ENCODE data around the gene RIMBP2. TPM values are rescaled to one million over a fixed set of nuclear protein-coding genes. Genes with fewer than 3 reads are reported as not detected.

Gene RIMBP2
- total RNA-seq, 4 donors from 2014 or later = 0.22 to 1.4 (median 1.2) TPM; not detected in 1

DNA sequence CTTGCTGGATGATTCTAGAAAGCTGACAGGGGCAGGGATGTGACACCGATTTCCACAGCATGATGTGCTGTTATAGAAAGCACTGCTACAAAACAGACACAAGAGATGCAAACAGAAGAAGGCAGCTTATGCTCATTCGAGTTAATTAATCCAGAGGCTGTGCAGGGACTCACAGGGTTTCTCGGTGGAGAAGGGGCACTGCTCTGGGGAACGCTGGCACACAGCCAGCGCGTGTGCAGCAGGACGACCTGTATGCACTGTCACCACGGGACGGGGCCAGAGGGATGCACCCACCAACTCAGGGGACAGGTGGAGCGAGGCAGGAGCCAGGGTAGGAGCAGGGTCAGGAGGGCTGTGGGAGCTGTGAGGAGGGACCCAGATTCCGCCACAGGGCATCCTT, 143.5 kb downstream of the RIMBP2 start:
- no peaks in the 10 kb centered on the region for H3K4me1 ChIP-seq
- H3K36me3 ChIP-seq = no peaks in the 10 kb centered on the region
- no peaks in the 10 kb centered on the region for H3K27me3 ChIP-seq
- H3K9me3 ChIP-seq = peaks cover 0 to 19% (median 0%) of the 10 kb centered on the region in 4 donors
- 69 to 71% methylated on average over 11 of the region's 11 CpGs for WGBS, 2 donors
- H3K27ac ChIP-seq = no peak overlapping the region
- TF ChIP-seq POLR2A (IDR thresholded peaks at IDR 0.05) (no peak), EP300 (IDR thresholded peaks at IDR 0.05) (no peak)
- TF ChIP-seq, protein P1, sequence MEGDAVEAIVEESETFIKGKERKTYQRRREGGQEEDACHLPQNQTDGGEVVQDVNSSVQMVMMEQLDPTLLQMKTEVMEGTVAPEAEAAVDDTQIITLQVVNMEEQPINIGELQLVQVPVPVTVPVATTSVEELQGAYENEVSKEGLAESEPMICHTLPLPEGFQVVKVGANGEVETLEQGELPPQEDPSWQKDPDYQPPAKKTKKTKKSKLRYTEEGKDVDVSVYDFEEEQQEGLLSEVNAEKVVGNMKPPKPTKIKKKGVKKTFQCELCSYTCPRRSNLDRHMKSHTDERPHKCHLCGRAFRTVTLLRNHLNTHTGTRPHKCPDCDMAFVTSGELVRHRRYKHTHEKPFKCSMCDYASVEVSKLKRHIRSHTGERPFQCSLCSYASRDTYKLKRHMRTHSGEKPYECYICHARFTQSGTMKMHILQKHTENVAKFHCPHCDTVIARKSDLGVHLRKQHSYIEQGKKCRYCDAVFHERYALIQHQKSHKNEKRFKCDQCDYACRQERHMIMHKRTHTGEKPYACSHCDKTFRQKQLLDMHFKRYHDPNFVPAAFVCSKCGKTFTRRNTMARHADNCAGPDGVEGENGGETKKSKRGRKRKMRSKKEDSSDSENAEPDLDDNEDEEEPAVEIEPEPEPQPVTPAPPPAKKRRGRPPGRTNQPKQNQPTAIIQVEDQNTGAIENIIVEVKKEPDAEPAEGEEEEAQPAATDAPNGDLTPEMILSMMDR (IDR thresholded peaks at IDR 0.05) = no peak
- H3K4me3 ChIP-seq = no peak overlapping the region
- no peak for DNase-seq (ENCODE audit: low spot score in 2 of 2)

DNA sequence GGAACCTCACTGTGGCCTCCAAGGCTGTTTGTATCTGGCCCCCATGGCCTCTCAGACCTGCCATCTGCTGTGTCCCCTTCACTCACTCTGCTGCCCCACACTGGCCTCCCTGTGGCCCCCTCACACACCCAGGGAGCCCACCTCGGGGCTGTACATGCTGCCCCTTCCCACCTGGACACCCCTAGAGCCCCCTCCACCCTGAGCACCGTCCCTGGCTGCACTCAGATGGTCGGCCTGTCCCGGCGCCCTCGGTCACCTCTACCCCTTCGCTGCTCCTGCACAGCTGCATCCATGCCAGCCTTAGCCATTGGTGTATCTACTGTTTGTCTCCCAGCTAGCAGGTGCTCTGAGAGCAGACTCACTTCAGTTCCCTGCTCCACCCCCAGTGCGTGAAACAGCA, 144.4 kb downstream of the RIMBP2 start:
- no peak for DNase-seq (ENCODE audit: low spot score in 2 of 2)
- Histone ChIP-seq H3K9me3 (peaks cover 0 to 26% (median 0%) of the 10 kb centered on the region in 4 donors), H3K27ac (no peak overlapping the region), H3K4me1 (no peaks in the 10 kb centered on the region), H3K36me3 (no peaks in the 10 kb centered on the region), H3K27me3 (no peaks in the 10 kb centered on the region), H3K4me3 (no peak overlapping the region)
- TF ChIP-seq EP300 (IDR thresholded peaks at IDR 0.05) = no peak
- TF ChIP-seq, protein P1 (IDR thresholded peaks at IDR 0.05) = no peak
- TF ChIP-seq POLR2A (IDR thresholded peaks at IDR 0.05) = no peak
- 83 to 84% methylated on average over 8 of the region's 8 CpGs for WGBS, 2 donors

DNA sequence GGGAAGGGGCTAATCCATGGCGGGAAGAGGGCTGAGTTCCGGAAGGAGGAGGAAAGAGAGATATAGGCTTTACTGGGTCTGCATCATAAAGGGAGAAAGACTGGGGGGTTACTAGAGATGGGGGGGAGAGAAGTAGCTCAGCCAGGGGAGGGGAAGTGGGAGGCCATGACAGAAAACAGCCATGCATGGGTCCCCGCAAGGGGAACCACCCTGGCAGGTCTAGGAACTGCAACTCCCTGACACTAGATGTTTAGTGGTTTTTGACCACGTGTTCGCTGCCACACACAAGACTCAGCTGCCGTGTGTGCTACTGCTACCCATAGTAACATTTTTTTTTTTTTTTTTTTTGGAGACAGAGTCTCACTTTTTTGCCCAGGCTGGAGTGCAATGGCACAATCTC, 145.0 kb downstream of the RIMBP2 start:
- no peak overlapping the region for H3K4me3 ChIP-seq
- no peak overlapping the region for H3K27ac ChIP-seq
- DNase-seq (ENCODE audit: low spot score in 2 of 2) = no peak
- TF ChIP-seq, protein P1 (IDR thresholded peaks at IDR 0.05) = no peak
- TF ChIP-seq POLR2A (IDR thresholded peaks at IDR 0.05) (no peak), EP300 (IDR thresholded peaks at IDR 0.05) (no peak)
- no peaks in the 10 kb centered on the region for H3K4me1 ChIP-seq
- peaks cover 0 to 27% (median 0%) of the 10 kb centered on the region in 4 donors for H3K9me3 ChIP-seq
- no peaks in the 10 kb centered on the region for H3K27me3 ChIP-seq
- WGBS, 2 donors = 71 to 77% methylated on average over 6 of the region's 6 CpGs
- H3K36me3 ChIP-seq = no peaks in the 10 kb centered on the region

DNA sequence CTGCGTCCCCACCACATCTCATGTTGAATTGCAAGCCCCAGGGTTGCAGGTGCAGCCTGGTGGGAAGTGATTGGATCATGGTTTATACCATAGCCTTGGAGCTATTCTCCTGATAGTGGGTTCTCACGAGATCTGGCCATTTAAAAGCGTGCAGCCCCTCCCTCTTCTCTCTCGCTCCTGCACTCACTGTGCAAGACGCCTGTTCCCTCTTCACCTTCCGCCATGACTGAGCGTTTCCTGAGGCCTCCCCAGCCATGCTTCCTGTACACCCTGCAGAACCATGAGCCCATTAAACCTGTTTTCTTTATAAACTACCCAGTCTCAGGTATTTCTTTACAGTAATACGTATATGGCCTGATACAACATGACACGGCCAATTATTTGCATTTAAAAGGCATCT, 146.6 kb downstream of the RIMBP2 start:
- TF ChIP-seq POLR2A (IDR thresholded peaks at IDR 0.05) (no peak), EP300 (IDR thresholded peaks at IDR 0.05) (no peak)
- TF ChIP-seq, protein P1 (IDR thresholded peaks at IDR 0.05) = no peak
- no peaks in the 10 kb centered on the region for H3K4me1 ChIP-seq
- no peak for DNase-seq (ENCODE audit: low spot score in 2 of 2)
- H3K9me3 ChIP-seq = peaks cover 0 to 39% (median 3%) of the 10 kb centered on the region in 4 donors
- H3K27ac ChIP-seq = no peak overlapping the region
- no peaks in the 10 kb centered on the region for H3K36me3 ChIP-seq
- 71 to 77% methylated on average over 9 of the region's 9 CpGs for WGBS, 2 donors
- no peaks in the 10 kb centered on the region for H3K27me3 ChIP-seq
- no peak overlapping the region for H3K4me3 ChIP-seq

DNA sequence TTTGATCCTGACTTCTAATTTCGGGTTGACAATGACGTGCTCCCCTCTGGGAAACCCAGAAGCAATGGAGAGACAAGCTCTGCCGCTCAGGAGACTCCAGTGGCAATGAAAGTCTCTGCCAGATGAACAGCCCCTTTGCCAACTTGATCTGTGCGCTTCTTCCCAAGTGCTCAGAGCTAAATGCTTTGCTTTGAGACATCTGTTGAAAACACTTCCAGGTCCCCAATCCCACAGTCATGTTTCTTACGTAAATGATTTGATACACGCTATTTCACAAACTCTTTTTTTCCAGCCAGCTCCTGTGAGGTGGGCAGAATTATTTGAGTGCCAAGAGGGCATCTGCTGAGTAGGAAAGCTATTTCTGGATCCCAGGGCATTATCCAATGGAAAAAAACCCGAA, 147.6 kb downstream of the RIMBP2 start:
- Histone ChIP-seq H3K4me1 (no peaks in the 10 kb centered on the region), H3K4me3 (no peak overlapping the region), H3K27me3 (no peaks in the 10 kb centered on the region), H3K36me3 (no peaks in the 10 kb centered on the region), H3K9me3 (peaks cover 0 to 42% (median 3%) of the 10 kb centered on the region in 4 donors), H3K27ac (no peak overlapping the region)
- WGBS, 2 donors = 73 to 83% methylated on average over 7 of the region's 7 CpGs
- TF ChIP-seq, protein P1 (IDR thresholded peaks at IDR 0.05) = no peak
- TF ChIP-seq POLR2A (IDR thresholded peaks at IDR 0.05) (no peak), EP300 (IDR thresholded peaks at IDR 0.05) (no peak)
- no peak for DNase-seq (ENCODE audit: low spot score in 2 of 2)

Data from tibial nerve (tissue), 4 donors.